Left ventricle myocardium inferior (tissue), 1 donor: ENCODE data around the gene CFHR3. TPM values are rescaled to one million over a fixed set of nuclear protein-coding genes. Genes with fewer than 3 reads are reported as not detected.
"Not testable (repeated sequence)": the region's sequence is repeated elsewhere in the genome, so short reads cannot be mapped to it uniquely, and the experiment has no call there.

Source experiments
- DNase-seq: peaks from one replicate; pipeline ENCODE4 v3.0.0-alpha.2; 2020
- H3K27ac ChIP-seq: fragments of 200-600 bp; replicated peaks from 2 replicates; pipeline ENCODE4 v1.8.0; 2021
- H3K27me3 ChIP-seq: fragments of 200-600 bp; 2 replicates; pipeline ENCODE4 v1.8.0; 2021; ENCODE audit warnings: low read depth
- H3K36me3 ChIP-seq: fragments of 200-600 bp; 2 replicates; pipeline ENCODE4 v1.8.0; 2021
- H3K4me1 ChIP-seq: fragments of 200-600 bp; 2 replicates; pipeline ENCODE4 v1.8.0; 2021
- H3K4me3 ChIP-seq: fragments of 200-600 bp; 2 replicates; pipeline ENCODE4 v1.8.0; 2021; ENCODE audit warnings: mild to moderate bottlenecking, moderate library complexity
- H3K9me3 ChIP-seq: fragments of 200-600 bp; replicated peaks from 2 replicates; pipeline ENCODE4 v1.8.0; 2021
- CTCF ChIP-seq: fragments of 200-600 bp; IDR thresholded peaks from 2 replicates; pipeline ENCODE4 v1.8.0; 2021; ENCODE audit warnings: antibody characterized with exemption, mild to moderate bottlenecking, borderline replicate concordance
- intact Hi-C: fragments of 100-400 bp; cut with micrococcal nuclease; formaldehyde crosslinking; loops from one replicate; pipeline ENCODE4 v1.11.0; 2022
- total RNA-seq: library from RNA; stranded (reverse); fragmentation: NEBNext Ultra II Directional; extraction: Animal tissue kit (Norgen Biotek cat#: 25700); gene quantifications from one replicate; pipeline ENCODE4 v1.2.1, GENCODE V29; 2021
- donor health status: DM: no; HTN: yes; CAD: no; lungs with severe emphysema.

The CFHR3 gene
- total RNA-seq, 1 donor from 2014 or later, result not detected

- no peak for TF ChIP-seq CTCF
- H3K27ac ChIP-seq, result no peak overlapping the region
- H3K36me3 ChIP-seq, result no peaks in the 10 kb centered on the region
- no peak for DNase-seq
- no peak overlapping the region for H3K4me3 ChIP-seq
- peaks cover 1% of the 10 kb centered on the region for H3K9me3 ChIP-seq
- no peaks in the 10 kb centered on the region for H3K4me1 ChIP-seq
- intact Hi-C loops, result no loop called here
- H3K27me3 ChIP-seq, result no peaks in the 10 kb centered on the region
Observed at GRCh38 chr1:196777603-196778002, 3.0 kb downstream of the CFHR3 start.

GRCh38 chr1:196779093-196779492 is 4.5 kb downstream of the CFHR3 start:
- no peak for DNase-seq
- no peaks in the 10 kb centered on the region for H3K36me3 ChIP-seq
- H3K9me3 ChIP-seq, result peaks cover 3% of the 10 kb centered on the region
- H3K27me3 ChIP-seq, result no peaks in the 10 kb centered on the region
- no peaks in the 10 kb centered on the region for H3K4me1 ChIP-seq
- TF ChIP-seq CTCF, result no peak
- no peak overlapping the region for H3K27ac ChIP-seq
- intact Hi-C loops, result no loop called here
- H3K4me3 ChIP-seq, result no peak overlapping the region

- H3K27me3 ChIP-seq, H3K4me1 ChIP-seq, H3K27ac ChIP-seq, intact Hi-C loops, H3K36me3 ChIP-seq, H3K4me3 ChIP-seq, DNase-seq: not testable (repeated sequence)
- H3K9me3 ChIP-seq, result peaks cover 20% of the 10 kb centered on the region
Observed at GRCh38 chr1:196791252-196791651, 16.6 kb downstream of the CFHR3 start.

- H3K27me3 ChIP-seq, H3K36me3 ChIP-seq, H3K4me1 ChIP-seq, H3K4me3 ChIP-seq, DNase-seq, H3K27ac ChIP-seq, intact Hi-C loops: not testable (repeated sequence)
- H3K9me3 ChIP-seq, result peaks cover 13% of the 10 kb centered on the region
Observed at GRCh38 chr1:196794103-196794502, 19.5 kb downstream of the CFHR3 start.

- intact Hi-C loops, result no loop called here
Observed at GRCh38 chr1:196797891-196798290, 23.3 kb downstream of the CFHR3 start.

GRCh38 chr1:196801920-196802319 is 27.3 kb downstream of the CFHR3 start:
- intact Hi-C loops, H3K27me3 ChIP-seq: not testable (repeated sequence)

More at GRCh38 chr1:196797891-196798290, 23.3 kb downstream of the CFHR3 start:
- no peaks in the 10 kb centered on the region for H3K27me3 ChIP-seq
- no peak for TF ChIP-seq CTCF
- H3K36me3 ChIP-seq, result no peaks in the 10 kb centered on the region
- no peak overlapping the region for H3K4me3 ChIP-seq
- peaks cover 13% of the 10 kb centered on the region for H3K9me3 ChIP-seq
- no peaks in the 10 kb centered on the region for H3K4me1 ChIP-seq
- no peak overlapping the region for H3K27ac ChIP-seq
- DNase-seq, result no peak

GRCh38 chr1:196808529-196809235 is 34.0 kb downstream of the CFHR3 start:
- H3K36me3 ChIP-seq, result no peaks in the 10 kb centered on the region
- no peak for DNase-seq
- intact Hi-C loops, result no loop called here
- no peaks in the 10 kb centered on the region for H3K4me1 ChIP-seq
- peaks cover 6% of the 10 kb centered on the region for H3K27me3 ChIP-seq
- H3K4me3 ChIP-seq, result no peak overlapping the region
- H3K27ac ChIP-seq, result no peak overlapping the region
- H3K9me3 ChIP-seq, result no peaks in the 10 kb centered on the region
- no peak for TF ChIP-seq CTCF

More at GRCh38 chr1:196801920-196802319, 27.3 kb downstream of the CFHR3 start:
- H3K4me1 ChIP-seq, H3K27ac ChIP-seq, H3K9me3 ChIP-seq, H3K36me3 ChIP-seq, H3K4me3 ChIP-seq, DNase-seq: not testable (repeated sequence)

GRCh38 chr1:196817442-196817841 is 42.8 kb downstream of the CFHR3 start:
- H3K4me3 ChIP-seq, H3K4me1 ChIP-seq, H3K36me3 ChIP-seq, H3K27ac ChIP-seq, H3K9me3 ChIP-seq, H3K27me3 ChIP-seq, DNase-seq, intact Hi-C loops: not testable (repeated sequence)

- H3K4me1 ChIP-seq, H3K9me3 ChIP-seq, intact Hi-C loops, H3K36me3 ChIP-seq, DNase-seq, H3K4me3 ChIP-seq, H3K27me3 ChIP-seq, H3K27ac ChIP-seq: not testable (repeated sequence)
Observed at GRCh38 chr1:196819531-196819930, 44.9 kb downstream of the CFHR3 start, which contains the start of gene CFHR1. CFHR1 (plus strand) TSS chr1:196819731; CDS start chr1:196819845, 114 bp downstream.
